GM19372 (cell line): ENCODE results near the gene MTA3.

Source experiments
- ATAC-seq: cut with Tn5 transposase; IDR thresholded peaks from one replicate; pipeline ENCODE4 v1.9.1; 2021; ENCODE audit warnings: mild to moderate bottlenecking, low read depth, moderate library complexity; ENCODE audit not compliant: unreplicated experiment

The MTA3 gene

DNA sequence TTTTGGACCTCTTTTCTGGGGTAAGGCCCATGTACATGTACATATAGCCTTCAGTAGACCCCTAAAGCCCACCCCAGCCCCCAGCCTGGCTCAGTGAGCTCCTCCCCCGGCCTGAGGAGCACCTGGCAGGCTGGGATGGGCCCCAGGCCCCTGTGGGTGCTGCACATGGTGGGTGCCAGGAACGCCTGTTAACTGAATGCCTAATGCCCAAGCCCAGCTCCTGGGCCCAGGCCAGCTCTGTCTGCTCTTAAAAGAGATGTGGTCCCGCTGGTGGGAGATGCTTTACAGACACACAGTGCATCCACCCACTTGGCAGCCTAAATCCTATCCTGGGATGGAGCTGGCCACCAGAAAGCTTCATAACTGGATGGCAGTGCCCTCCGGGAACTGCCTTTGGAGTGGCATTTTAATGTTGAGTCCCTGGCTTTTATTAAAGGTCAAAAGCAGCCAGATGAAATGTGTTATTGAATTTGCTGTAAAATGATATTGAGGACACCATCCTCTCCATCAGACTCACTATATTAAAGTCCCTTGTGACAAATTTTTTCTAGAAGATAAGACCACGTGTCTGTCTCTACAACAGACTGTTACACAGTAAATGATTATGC, 203.2 kb downstream of the MTA3 start:
- no peak for ATAC-seq

DNA sequence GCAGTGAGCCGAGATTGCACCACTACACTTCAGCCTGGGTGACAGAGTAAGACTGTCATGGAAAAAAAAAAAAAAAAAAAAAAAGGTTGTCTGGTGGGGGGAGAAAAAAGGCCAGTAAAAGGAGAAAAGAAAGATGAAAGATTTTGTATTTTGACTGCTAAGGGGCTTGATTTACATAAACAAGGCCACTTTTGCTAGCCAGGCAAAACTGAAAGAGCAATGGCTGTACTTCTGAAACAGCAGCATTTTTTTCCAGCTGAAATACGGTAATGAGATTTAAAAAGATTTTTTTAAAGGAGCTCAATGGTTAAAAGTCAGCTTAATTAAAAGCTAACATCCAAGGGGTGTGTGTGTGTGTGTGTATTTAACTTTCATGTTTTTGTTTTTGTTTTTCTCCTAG, 206.8 kb downstream of the MTA3 start:
- ATAC-seq = no peak

DNA sequence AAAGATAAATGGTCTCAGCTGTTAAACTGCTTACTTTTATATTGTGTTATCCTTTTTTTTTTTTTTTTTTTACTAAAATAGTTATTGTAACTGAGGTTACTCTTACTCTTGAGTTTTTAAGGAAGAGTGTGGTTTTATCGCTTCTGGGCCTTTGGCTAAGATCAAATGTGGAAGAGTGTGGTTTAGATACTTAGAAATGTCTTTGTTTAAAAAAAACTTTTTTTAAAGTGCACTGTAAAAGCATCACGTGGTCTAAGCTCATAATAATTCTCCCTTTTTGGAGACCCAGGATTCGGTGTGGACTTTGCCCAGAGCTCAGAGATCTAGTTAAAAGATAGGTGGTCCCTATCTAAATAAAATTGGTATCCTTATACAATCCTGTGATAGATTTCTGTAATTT, 207.4 kb downstream of the MTA3 start:
- ATAC-seq = no peak

DNA sequence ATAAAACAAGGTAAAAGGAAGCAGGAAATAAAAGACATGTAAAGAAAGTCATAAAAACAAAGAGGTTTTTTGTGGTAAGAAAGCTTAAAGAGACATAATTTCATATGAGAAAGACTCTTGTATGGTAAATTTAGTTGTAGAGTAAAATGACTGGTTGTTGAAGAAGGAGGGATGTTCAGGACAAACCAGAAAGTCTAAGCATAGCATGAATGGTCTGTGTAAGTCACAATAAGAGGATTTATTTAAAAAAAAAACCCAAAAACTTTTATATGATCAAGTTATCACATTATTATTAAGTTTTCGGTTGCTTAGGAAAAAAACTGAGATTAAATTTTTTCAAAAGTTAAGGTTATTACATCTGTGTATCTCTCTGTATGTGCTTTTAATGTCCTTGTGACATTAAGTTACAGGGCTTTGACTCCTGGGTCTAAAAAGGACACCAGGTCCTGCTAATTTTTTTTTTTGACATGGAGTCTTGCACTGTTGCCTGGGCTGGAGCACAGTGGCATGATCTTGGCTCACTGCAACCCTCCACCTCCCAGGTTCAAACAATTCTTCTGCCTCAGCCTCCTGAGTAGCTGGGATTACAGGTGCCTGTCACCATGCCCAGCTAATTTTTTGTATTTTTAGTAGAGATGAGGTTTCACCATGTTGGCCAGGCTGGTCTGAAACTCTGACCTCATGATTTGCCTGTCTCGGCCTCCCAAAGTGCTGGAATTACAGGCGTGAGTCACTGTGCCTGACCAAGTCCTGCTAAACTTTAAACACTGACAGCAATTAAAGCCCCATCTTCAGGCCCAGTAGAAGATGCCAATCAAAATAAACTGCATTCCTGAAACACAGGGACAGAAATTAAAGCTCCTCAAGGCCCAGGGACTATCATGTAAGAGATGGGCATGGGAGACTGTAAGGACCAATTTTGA, 209.7 kb downstream of the MTA3 start:
- no peak for ATAC-seq

DNA sequence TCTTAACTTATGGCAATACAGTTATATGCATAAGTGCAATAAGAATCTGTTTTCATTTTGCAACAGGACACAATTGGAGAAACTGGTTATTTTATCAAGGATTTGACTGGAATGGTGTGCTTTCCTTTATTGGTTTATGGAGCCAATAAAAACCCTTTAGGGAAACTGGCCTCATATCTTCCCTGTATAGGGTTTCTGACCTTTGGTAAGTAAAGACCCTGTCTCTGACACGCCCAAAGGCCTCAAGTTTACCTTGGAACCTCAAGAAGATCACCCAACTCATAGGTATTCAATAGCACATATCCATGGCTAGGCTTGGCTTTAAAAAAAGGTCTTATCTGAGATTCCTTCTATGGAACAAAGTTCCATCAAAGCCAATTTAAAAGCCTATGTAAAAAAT, 212.7 kb downstream of the MTA3 start:
- ATAC-seq = no peak

DNA sequence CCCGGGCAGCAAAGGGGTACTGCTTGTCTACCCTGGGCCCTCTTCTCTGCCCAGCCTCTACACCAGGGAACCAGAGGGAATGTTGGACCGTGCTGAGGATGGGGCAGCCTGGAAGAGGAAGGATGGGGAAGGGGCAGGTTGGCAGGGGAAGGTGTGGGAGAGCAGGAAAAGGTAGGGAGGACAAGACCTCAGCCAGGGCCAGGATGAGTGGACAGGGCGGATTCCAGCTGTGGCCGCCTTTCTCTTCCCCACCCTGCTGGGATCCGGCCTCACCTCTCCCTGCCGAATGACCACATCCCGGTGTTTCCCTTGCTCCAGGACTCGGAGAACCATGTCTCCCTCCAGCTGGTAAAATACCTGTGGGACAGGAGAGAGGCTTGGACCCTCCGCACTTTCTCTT, 215.1 kb downstream of the MTA3 start:
- ATAC-seq = no peak

DNA sequence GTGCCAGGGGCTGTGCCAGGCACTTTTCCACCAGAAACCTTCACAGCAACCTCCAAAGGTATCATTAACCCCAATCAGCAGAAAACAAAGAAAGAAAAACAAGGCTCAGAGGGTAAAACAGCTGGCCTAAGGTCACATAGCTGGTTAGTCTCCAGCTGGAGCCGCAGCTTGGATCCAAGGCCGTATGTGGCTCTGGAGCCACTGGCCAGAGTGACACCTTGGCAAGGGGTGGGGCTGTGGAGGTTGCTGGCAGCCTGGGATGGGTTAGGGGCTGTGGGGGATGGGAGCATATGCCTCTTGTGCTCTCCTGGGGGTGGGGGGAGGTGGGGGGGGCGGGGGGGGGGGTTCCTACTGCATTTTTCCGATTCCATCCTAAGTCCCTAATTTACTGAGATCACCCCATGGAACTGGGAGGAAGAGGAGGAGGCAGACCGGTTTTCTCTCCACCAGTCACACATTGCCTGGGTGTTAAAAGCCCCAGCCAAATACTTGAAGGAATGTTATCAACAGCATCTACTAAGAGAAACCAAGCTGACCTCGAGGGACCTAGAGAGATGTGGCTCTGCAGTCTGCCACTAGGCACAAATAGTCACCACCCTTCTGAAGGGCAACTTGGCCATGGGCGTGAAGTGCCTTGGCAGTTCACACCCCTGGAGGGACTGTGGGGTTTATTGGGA, 215.9 kb downstream of the MTA3 start:
- no peak for ATAC-seq

DNA sequence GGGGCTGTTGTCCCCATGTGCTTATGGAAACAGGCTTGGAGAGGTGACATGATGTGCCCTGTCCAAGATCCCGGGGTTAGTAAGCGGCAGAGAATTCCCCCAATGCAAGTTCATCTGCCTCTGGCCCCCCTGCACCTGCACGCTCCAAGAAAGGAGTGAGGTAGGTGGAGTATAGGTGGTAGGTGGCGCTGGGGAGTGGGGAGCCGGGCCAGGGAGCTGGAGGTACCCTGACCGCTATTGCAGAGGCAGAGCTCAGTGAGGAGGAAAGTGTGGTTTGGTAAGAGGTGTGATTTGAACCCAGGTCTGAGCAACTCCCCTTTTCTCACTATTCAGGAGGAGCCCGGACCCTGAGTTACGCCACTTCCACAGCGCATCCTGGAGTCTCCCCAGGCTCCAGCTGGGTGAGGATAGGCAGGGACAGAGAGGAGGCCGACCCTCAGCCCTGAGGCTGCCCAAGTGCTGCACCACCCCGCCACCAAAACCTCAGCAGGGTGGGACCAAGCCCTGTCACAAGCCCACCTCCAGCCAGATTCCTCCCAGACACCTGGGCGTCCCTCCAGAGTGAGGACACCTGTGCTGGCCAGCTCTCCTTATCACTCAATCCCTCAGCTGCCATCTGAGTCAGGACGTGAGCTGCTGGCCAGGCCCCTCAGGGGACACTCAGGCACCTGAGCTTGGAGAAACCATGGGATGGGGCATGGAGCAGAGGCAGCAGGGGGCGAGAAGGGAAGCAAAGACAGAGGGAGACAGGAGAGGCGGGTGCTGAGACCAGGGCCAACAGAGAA, 218.3 kb downstream of the MTA3 start:
- ATAC-seq = no peak

DNA sequence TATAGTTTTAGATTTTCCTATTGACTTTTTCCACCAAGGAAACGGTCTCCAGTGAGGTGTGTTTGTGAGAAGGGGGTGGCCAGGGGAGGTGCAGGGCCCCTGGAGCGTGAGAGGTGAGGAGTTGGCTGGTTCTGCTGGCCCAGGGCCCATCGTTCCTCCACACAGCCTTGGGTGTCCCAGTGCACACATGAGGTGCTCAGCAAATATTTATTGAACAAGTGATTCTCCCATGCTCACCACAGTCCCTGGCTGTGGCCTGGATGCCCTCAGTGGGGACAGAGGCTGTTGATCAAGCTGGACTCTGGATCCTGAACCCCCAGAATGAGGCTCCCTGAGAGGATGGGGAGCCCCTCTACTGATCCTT, 219.0 kb downstream of the MTA3 start:
- ATAC-seq = no peak

DNA sequence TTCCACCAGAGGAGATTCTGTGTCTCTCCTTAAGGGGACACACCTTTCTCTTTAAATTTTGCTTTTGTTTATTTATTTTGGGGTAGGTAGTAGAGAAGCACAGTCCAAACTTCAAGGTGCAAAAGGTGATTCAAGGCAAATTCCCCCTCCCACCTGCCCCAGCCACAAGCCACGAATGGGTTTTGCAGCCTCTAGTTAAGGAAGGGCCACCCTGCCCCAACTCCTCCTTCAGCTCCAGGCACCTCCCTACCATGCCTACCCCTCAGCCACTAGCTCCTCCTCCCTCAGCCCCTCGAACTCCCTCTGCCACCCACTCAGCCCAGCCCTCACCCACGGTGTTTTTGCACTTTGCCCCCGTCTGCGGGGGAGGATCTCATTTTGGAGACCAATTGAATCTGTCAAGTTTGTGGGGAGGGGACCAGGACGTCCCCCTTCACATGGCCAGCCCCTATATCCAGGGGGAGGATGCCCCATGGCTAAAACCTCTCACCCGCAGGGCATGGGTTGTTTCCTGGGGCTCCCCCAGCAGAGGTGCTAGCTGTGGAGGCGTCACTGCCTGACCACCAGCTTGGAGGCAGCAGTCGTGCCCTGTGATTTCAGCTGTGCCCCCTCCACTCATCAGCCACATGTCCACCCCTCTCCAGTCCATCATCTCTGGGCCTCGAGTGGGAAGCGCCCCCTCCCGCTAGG, 219.5 kb downstream of the MTA3 start:
- no peak for ATAC-seq

DNA sequence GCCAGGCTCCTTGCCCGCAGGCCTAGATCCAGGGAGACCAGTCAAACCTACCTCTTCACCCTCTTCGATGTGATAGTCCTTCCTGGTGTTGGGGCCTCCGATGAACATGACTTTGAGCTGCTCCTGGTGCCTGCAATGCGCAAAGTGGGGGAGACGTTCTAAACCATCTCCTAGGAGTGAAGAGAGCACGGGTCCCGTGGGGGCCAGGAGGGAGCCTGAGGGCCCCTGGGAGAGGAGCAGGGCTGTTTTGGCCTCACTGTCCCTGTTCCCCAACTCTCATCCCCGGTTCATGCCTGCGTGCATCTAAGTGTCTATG, 220.0 kb downstream of the MTA3 start:
- ATAC-seq = no peak

DNA sequence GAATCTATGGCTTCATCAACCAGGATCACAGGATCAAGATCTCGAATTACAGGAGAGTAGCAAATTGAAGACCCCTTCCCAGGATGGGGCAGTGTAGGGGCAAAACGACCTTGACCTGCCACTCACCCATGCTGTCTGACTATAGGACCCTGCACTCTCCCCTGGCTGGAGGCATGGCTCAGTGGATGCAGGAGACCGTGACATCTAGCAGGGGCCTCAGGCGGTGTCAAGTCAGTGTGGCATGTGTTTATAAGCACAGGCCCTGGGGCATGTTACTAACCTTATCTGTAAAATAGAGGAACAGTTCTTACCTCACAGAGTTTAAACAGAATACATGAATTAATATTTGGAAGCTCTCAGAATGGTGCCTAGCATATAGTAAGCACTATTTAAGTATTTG, 220.4 kb downstream of the MTA3 start:
- ATAC-seq = no peak

DNA sequence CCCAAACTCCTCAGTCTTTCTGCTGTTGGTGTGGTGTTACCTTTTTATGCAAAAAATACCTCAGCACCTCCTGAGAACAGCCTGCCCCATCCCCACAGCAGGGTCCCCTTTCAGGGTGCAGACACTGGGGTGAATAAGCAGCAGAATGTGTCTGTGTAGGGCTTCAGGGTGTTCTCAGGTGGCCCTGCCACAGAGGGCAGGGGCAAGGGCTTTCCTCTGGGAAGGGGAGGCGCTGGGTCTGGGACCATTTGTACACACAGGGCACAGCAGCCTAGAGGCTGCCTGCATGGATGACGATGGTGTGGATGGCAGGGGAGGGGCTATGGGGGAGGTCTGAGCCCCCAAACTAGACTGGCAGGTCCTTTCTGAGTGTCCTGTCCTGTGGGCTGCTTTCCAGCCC, 221.3 kb downstream of the MTA3 start:
- no peak for ATAC-seq

DNA sequence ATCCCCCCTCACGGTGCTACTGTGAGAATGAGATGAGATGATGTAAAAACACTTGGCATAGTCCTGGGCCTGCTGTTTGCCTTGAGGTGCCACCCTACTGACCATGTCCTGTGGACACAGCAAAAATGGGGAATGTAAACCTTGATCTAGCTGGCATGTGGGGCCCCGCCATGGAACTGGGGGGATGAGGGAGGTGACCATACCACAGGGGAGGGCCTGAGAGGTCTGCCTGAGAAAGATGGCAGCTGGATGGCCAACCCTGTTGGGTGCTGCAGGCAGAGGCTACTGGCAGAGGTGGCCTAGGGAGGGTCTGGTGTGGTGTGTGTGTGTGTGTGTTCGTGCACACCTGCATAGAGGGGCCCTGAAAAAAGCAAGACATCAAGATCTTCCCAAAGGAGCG, 223.2 kb downstream of the MTA3 start:
- ATAC-seq = no peak

DNA sequence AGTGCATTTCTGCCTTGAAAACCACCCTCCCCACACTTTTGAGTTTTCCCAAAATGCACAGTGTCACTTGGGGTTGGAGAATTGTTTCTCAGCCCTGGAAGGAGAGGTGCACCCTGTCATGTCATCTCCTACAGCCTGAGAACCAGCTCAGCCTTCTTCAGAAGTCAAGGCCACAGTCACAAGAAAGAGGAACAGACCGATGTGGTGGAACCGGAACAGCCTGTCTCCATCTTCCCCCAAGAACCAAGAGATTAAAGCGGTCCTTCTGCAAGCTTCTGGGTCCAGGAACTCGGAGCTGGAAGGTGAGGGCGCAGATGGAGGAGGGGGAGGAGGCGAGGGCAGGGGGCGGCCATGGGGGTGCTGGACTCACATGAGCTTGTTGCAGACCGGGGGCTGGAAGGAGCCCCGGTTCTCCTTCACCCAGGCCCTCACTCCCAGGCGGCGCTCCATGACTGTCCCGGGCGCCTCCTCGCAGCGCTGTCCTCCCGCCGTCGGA, 223.7 kb downstream of the MTA3 start:
- no peak for ATAC-seq

DNA sequence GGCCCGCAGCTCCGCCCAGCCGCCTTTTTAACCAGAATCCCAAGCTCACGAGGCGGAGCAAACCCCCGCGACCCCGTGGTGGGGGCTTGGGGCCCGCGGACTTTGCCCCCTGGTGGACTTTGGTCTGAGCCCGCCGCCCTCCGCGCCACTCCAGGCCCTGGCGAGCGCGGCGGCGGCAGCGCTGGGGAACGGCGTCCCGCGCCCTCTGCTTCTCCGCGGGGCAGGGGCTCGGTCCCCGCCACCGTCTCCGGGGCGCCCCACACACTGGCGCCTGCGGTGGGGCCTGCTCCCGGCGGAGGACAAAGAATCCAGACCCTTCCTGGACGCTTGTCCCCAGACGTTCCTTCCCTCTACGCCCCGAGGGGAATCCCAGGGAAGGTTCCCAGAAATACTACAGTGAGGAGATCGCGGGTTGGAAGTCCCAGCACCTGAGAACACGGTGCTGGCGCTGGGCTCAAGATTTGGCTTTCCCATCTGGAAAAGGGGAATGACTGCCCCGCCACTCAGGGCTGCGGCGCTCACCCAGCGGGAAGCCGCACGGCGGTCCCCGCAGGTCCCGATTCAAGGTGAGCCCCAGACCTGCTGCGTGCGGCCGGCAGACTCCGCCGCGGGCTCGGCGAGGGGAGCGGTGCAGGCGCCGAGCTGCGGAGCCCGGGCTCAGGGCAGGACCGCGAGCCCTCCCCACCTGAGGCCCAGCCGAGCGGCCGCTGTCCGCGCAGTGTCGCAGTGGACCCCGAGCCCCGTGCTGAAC, 224.3 kb downstream of the MTA3 start, which contains the start of gene HAAO:
TSS of gene HAAO (minus strand) at position 1 of the 751 bp plus-strand sequence. CDS start 47 bp downstream, outside the sequence.
- ATAC-seq = peak; percentile 40

DNA sequence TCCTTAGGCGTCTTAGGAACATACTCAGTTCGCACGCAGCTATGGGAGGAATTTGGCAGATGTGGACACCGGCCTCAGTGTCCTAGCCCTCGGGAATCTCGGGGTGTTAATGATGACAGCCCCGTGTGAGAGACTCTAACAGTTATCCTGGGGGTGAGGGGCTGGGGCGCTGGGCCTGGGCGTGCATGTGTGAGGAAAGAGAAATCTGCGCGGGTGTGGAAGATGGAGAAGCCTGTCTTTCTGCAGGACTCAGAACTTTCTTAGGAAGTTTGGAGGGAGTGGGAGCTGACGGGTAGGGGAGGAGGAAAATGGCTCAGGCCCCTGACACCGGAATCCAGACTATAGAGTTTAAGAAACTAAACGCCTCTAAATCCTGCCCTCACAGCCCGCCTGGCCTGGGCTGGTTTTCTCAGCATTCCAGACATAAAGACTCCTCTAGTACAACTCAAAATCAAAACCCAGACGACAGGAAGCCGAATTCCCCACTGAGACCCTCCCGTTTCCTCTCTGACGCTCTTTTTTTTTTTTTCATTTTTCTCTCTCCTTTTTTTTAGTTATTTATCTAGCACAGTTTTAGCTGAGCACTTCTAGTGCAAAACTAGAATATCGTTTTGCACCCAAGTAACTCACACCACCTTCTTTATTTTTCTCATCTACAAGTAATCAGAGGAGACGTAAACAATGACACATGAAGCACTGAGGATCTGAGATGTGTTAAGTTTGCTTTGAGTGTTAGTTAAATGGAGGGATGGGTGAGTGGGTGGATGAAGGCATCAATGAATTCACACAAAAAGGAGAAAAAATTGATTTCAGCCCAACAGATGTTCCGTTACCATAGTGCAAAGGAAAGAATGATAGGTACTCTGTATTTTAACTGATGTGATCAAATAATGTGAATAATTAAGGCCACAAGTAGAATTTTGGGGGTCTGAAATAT, 225.2 kb downstream of the MTA3 start:
- ATAC-seq = no peak

DNA sequence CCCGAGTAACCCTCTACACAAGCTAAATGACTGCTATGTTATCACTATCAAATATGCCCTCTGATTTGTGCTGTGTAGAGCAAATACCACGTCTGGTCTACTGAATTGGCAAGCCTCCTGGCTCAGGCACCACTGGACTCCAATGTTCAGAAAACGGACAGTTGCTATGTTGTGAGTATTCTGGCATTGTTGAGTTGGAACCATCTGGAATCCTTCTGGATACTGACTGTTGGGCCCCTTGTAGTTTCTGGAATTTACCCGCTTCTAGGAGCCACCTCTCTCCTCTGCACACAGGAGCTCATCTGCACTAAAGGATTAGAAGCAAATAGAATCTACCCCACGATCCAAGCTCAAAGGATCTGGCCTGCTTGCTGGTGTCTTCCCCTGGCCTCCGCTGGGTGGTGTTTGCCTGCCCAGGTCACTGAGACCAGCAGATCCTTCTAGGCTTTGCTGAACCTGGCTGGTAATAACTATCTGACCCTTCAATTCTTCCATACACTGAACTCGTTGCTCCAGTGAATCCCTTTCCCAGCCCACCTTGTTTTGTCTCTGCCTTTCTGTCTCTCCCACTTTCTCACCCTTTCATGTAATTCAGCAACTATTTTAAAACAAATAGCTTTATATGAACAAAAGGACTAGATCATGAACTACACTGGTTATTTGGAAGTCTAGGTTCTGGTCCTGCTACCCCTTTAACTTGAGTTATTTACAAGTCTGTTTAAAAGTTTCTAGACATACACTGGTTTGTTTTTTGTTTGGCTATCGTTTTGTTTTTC, 226.0 kb downstream of the MTA3 start:
- no peak for ATAC-seq
